Lower lobe of right lung (tissue), 2 donors: ENCODE measurements around the gene KRTAP10-4. TPM values are rescaled to one million over a fixed set of nuclear protein-coding genes. Genes with fewer than 3 reads are reported as not detected.

Source experiments
- ATAC-seq, 2 donors: fragments of 200-7000 bp; cut with Tn5 transposase; one replicate each; pipeline ENCODE4 v1.9.1; 2020 to 2022; ENCODE audit warnings: mild to moderate bottlenecking in 2 of 2, moderate library complexity in 2 of 2
- DNase-seq: peaks from one replicate; pipeline ENCODE4 v3.0.0-alpha.2; 2020
- H3K27ac ChIP-seq: fragments of 200-600 bp; one replicate; pipeline ENCODE4 v1.8.0; 2022
- H3K27me3 ChIP-seq: fragments of 200-600 bp; one replicate; pipeline ENCODE4 v1.8.0; 2022; ENCODE audit warnings: low read depth
- H3K36me3 ChIP-seq: fragments of 200-600 bp; one replicate; pipeline ENCODE4 v1.8.0; 2022; ENCODE audit warnings: mild to moderate bottlenecking
- H3K4me1 ChIP-seq: fragments of 200-600 bp; one replicate; pipeline ENCODE4 v1.8.0; 2022
- H3K4me3 ChIP-seq: fragments of 200-600 bp; one replicate; pipeline ENCODE4 v1.8.0; 2022; ENCODE audit warnings: mild to moderate bottlenecking
- H3K9me3 ChIP-seq: fragments of 200-600 bp; one replicate; pipeline ENCODE4 v1.8.0; 2022
- intact Hi-C: fragments of 100-400 bp; cut with DNase I; formaldehyde crosslinking; loops from one replicate; pipeline ENCODE4 v1.11.0; 2022
- total RNA-seq: library from RNA; stranded (reverse); fragmentation: NEBNext Ultra II Directional; extraction: Animal tissue kit (Norgen Biotek cat#: 25700); gene quantifications from one replicate; pipeline ENCODE4 v1.2.1, GENCODE V29; 2021
- TF ChIP-seq, protein P1 (sequence below): fragments of 200-600 bp; IDR thresholded peaks from one replicate; pipeline ENCODE4 v1.8.0; 2022; ENCODE audit warnings: antibody characterized with exemption, mild to moderate bottlenecking
- donor health status: DM: no; HTN: yes; CAD: no; lungs with severe emphysema.

KRTAP10-4 gene
- total RNA-seq, 1 donor from 2014 or later: not detected

DNA sequence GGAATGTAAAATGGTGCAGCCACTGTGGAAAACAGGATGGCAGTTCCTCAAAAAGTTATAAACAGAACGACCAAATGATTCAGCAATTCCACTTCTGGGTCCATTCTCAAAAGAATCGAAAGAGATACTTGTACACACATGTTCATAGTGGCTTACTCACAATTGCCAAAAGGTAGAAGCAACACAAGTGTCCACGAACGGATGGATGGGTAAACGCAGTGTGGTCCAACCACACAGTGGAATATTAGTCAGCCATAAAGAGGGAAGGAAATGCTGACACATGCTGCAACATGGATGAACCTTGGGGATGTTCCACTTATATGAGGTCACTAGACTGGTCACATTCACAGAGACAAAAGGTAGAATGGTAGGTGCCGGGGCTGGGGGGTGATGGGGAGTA is 38.8 kb upstream of the KRTAP10-4 start:
- no peaks in the 10 kb centered on the region for H3K4me1 ChIP-seq
- intact Hi-C loops: no loop called here
- ATAC-seq (no peak), DNase-seq (no peak)
- TF ChIP-seq, protein P1, sequence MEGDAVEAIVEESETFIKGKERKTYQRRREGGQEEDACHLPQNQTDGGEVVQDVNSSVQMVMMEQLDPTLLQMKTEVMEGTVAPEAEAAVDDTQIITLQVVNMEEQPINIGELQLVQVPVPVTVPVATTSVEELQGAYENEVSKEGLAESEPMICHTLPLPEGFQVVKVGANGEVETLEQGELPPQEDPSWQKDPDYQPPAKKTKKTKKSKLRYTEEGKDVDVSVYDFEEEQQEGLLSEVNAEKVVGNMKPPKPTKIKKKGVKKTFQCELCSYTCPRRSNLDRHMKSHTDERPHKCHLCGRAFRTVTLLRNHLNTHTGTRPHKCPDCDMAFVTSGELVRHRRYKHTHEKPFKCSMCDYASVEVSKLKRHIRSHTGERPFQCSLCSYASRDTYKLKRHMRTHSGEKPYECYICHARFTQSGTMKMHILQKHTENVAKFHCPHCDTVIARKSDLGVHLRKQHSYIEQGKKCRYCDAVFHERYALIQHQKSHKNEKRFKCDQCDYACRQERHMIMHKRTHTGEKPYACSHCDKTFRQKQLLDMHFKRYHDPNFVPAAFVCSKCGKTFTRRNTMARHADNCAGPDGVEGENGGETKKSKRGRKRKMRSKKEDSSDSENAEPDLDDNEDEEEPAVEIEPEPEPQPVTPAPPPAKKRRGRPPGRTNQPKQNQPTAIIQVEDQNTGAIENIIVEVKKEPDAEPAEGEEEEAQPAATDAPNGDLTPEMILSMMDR: no peak
- no peaks in the 10 kb centered on the region for H3K36me3 ChIP-seq
- H3K27me3 ChIP-seq: peaks cover 5% of the 10 kb centered on the region
- H3K4me3 ChIP-seq: no peak overlapping the region
- no peak overlapping the region for H3K27ac ChIP-seq
- no peaks in the 10 kb centered on the region for H3K9me3 ChIP-seq

DNA sequence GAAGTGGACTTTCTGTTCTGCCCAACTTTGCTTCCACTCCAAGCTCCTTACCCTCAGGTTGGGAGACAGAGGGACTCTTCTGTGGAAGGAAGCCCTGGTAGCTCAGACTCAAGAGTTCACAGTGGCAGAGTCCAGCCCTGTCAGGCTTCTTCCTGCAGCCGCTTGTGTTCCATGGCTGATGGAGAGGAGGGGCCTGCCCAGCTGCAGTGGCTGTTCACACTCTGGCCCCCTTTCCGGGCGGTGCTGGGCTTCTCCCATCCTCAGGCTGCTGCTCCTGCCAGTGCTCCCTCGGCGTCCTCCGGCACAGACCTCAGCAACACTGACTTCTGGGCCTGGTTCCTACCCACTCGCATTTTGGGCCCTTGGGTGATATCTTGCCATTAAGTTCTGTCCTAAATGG is 37.6 kb upstream of the KRTAP10-4 start:
- ATAC-seq (no peak), DNase-seq (no peak)
- no peaks in the 10 kb centered on the region for H3K4me1 ChIP-seq
- H3K27me3 ChIP-seq: peaks cover 8% of the 10 kb centered on the region
- TF ChIP-seq, protein P1: no peak
- no peaks in the 10 kb centered on the region for H3K9me3 ChIP-seq
- no peaks in the 10 kb centered on the region for H3K36me3 ChIP-seq
- intact Hi-C loops: no loop called here
- H3K27ac ChIP-seq: no peak overlapping the region
- H3K4me3 ChIP-seq: no peak overlapping the region

DNA sequence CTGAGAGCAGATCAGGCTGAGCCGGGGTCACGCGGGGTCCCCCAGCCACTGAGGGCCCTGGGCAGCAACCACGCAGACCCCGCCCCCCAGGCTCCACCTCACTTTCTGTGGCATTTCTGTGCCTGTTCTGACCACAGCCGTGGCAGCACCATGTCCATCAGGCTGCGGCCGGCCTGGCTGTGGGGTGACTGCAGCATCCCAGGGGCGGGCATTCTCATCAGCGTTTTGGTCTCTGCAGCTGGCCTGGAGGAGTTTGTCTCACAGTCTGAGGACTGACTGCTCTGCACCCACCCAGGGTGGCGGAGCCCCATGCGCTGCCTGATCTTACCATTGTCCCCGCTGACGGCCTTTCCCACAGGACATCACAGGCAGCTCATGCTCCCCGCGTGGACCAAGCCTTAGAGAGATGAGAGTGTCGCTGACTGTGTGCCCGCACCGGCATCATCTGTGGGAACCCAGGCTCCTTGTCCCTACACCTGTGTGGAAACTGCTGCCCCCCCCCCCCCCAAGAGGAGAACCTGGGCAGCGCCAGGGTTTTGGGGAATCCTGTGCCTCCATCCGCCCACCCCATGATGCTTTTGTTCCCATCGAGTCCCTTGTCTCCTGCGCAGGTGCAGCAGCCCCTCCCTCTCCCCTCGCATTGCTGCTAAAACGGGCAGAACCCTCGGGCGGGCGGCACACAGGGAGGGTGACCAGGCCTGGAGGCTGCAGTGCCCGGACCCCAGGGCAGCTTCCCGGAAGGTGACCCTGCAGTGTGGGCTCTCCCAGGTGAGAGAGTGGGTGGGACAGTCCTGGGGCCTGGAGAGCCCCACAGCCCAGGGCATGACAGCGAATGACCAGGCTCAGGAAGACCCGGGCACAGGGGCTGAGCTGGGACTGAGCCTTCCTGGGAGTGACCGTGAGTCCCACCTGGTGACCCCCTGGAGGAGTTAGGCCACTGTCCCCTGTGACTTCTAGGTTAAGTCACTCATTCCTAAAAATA is 35.3 kb upstream of the KRTAP10-4 start:
- TF ChIP-seq, protein P1: no peak

DNA sequence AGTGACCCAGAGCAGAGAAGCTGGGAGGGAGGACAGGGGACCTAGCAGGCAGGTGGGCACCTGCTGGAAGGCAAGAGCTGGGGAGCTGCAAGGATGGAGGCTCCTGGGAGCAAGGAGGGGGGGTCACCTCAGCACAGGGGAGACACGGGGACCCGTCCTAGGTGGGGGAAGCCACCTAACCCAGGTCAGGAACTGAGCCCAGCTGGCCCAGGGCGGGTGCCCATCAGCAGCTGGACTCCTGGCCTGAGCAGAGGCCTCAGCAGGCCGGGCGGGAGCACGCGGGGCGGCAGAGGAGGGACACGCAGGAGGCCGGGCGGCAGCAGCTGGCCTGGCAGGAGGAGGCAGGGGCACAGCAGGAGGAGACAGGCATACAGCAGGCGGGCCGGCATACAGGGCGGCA is 34.5 kb upstream of the KRTAP10-4 start:
- H3K36me3 ChIP-seq: no peaks in the 10 kb centered on the region
- ATAC-seq: no peak
- intact Hi-C loops: no loop called here
- H3K9me3 ChIP-seq: peaks cover 4% of the 10 kb centered on the region
- TF ChIP-seq, protein P1: no peak
- no peak for DNase-seq
- no peak overlapping the region for H3K27ac ChIP-seq
- no peaks in the 10 kb centered on the region for H3K4me1 ChIP-seq
- H3K27me3 ChIP-seq: peaks cover 8% of the 10 kb centered on the region
- no peak overlapping the region for H3K4me3 ChIP-seq

More for the DNA sequence above, 35.3 kb upstream of the KRTAP10-4 start:
- no peak overlapping the region for H3K4me3 ChIP-seq
- no peaks in the 10 kb centered on the region for H3K36me3 ChIP-seq
- H3K9me3 ChIP-seq: peaks cover 4% of the 10 kb centered on the region
- ATAC-seq: peak in 1 of 2 donors; percentile 23
- H3K27me3 ChIP-seq: peaks cover 8% of the 10 kb centered on the region
- intact Hi-C loops: no loop called here
- no peak overlapping the region for H3K27ac ChIP-seq
- peak; percentile 40 for DNase-seq
- H3K4me1 ChIP-seq: no peaks in the 10 kb centered on the region

DNA sequence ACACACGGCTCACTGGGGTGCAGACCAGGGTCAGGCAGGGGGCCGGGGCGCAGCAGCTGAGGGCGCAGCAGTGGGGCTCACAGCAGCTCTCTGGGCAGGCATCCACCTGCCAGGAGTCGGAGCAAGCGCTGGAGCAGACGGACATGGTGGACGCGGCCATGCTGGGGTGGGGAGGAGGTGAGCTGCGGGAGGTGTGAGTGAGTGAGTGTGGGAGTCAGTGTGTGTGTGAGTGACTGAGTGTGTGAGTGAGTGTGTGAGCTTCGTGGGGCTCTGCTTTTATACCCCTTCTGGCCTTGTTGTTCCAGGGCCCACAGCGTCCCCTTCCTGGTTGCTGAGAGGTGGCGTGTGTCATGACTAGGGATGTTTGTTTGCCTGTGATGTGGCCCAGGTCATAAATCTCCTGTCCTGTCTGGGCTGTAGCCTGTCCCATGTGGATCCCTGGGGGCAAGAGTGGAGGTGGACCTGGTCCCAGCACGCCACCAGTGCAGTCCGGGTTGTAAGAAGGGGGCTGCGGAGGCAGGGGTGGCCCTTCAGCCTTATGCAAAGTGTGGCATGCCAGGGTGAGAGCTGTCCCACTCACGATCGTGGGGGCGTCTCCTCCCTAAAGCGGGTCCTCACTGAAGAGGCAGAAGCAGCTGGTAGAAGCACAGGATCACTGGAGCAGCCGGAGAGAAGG is 33.4 kb upstream of the KRTAP10-4 start, which contains the start of gene KRTAP10-1:
Gene KRTAP10-1 (minus strand): TSS at position 205 of the 676 bp plus-strand sequence. CDS start 45 bp downstream, at position 160.
- H3K27ac ChIP-seq: no peak within 1 kb of the TSS
- H3K36me3 ChIP-seq: no peaks in the 10 kb centered on the region
- no peak for ATAC-seq
- intact Hi-C loops: no loop called here
- no peaks in the 10 kb centered on the region for H3K4me1 ChIP-seq
- no peak within 1 kb of the TSS for H3K4me3 ChIP-seq
- H3K9me3 ChIP-seq: peaks cover 4% of the 10 kb centered on the region
- no peak for DNase-seq
- TF ChIP-seq, protein P1: no peak
- peaks cover 8% of the 10 kb centered on the region for H3K27me3 ChIP-seq
